H9 (cell line): ENCODE results near the gene TSPAN9. TPM values are rescaled to one million over a fixed set of nuclear protein-coding genes. Genes with fewer than 3 reads are reported as not detected.

Experiments
- DNase-seq: peaks from one replicate; pipeline ENCODE4 v3.0.0-alpha.2; 2017
- H2AFZ ChIP-seq: one replicate; pipeline ENCODE4 v1.6.1; 2013; ENCODE audit warnings: mild to moderate bottlenecking, low read length, control low read depth, moderate library complexity
- H2AK5ac ChIP-seq: 2 replicates; pipeline ENCODE4 v1.6.1; 2013; ENCODE audit warnings: low read length, control low read depth, mixed read lengths; ENCODE audit not compliant: insufficient read length
- H2BK120ac ChIP-seq: one replicate; pipeline ENCODE4 v1.6.1; 2013; ENCODE audit warnings: low read depth, mild to moderate bottlenecking, low read length, control low read depth, inconsistent platforms; ENCODE audit not compliant: poor library complexity, severe bottlenecking
- H2BK12ac ChIP-seq: 2 replicates; pipeline ENCODE4 v1.6.1; 2013; ENCODE audit warnings: low read length, control low read depth, mixed read lengths, low read depth; ENCODE audit not compliant: insufficient read length
- H2BK15ac ChIP-seq: 2 replicates; pipeline ENCODE4 v1.6.1; 2013; ENCODE audit warnings: low read depth, low read length, control low read depth
- H2BK20ac ChIP-seq: one replicate; pipeline ENCODE4 v1.6.1; 2013; ENCODE audit warnings: low read depth, mild to moderate bottlenecking, low read length, control low read depth, inconsistent platforms; ENCODE audit not compliant: poor library complexity, severe bottlenecking
- H2BK5ac ChIP-seq: 2 replicates; pipeline ENCODE4 v1.6.1; 2013; ENCODE audit warnings: low read length, control low read depth, mixed read lengths; ENCODE audit not compliant: insufficient read length
- H3K14ac ChIP-seq: 2 replicates; pipeline ENCODE4 v1.6.1; 2013; ENCODE audit warnings: low read length, control low read depth; ENCODE audit not compliant: insufficient read depth
- H3K18ac ChIP-seq: 2 replicates; pipeline ENCODE4 v1.6.1; 2013; ENCODE audit warnings: low read depth, mild to moderate bottlenecking, mixed read lengths, low read length, control low read depth; ENCODE audit not compliant: insufficient read length
- H3K23ac ChIP-seq: 2 replicates; pipeline ENCODE4 v1.6.1; 2013; ENCODE audit warnings: low read length, control low read depth, mixed read lengths, low read depth; ENCODE audit not compliant: insufficient read length
- H3K23me2 ChIP-seq: 2 replicates; pipeline ENCODE4 v1.6.1; 2013; ENCODE audit warnings: low read depth, mild to moderate bottlenecking, mixed read lengths, low read length, control low read depth; ENCODE audit not compliant: insufficient read length, poor library complexity, severe bottlenecking
- H3K27ac ChIP-seq: 2 replicates; pipeline ENCODE4 v1.5.1; 2013; ENCODE audit warnings: low read length, control low read depth, mixed read lengths, low read depth; ENCODE audit not compliant: insufficient read length
- H3K27me3 ChIP-seq: 2 replicates; pipeline ENCODE4 v1.6.1; 2013; ENCODE audit warnings: low read length, control low read depth, inconsistent platforms; ENCODE audit not compliant: insufficient read depth
- H3K4ac ChIP-seq: 2 replicates; pipeline ENCODE4 v1.6.1; 2013; ENCODE audit warnings: low read depth, mild to moderate bottlenecking, control low read depth, inconsistent platforms, low read length, moderate library complexity
- H3K4me1 ChIP-seq: 2 replicates; pipeline ENCODE4 v1.6.1; 2013; ENCODE audit warnings: low read length, control low read depth, inconsistent platforms; ENCODE audit not compliant: insufficient read depth
- H3K4me2 ChIP-seq: 2 replicates; pipeline ENCODE4 v1.6.1; 2013; ENCODE audit warnings: low read length, control low read depth, mixed read lengths; ENCODE audit not compliant: insufficient read length, insufficient read depth
- H3K56ac ChIP-seq: 2 replicates; pipeline ENCODE4 v1.6.1; 2013; ENCODE audit warnings: low read depth, mild to moderate bottlenecking, mixed read lengths, low read length, control low read depth; ENCODE audit not compliant: insufficient read length
- H3K79me1 ChIP-seq: 2 replicates; pipeline ENCODE4 v1.6.1; 2013; ENCODE audit warnings: low read depth, mild to moderate bottlenecking, moderate library complexity, low read length, control low read depth, inconsistent platforms; ENCODE audit not compliant: insufficient read depth, poor library complexity, severe bottlenecking
- H3K79me2 ChIP-seq: 2 replicates; pipeline ENCODE4 v1.6.1; 2013; ENCODE audit warnings: low read length, control low read depth, inconsistent platforms; ENCODE audit not compliant: insufficient read depth
- H3K9ac ChIP-seq: 2 replicates; pipeline ENCODE4 v1.6.1; 2013; ENCODE audit warnings: low read length, control low read depth, mixed read lengths; ENCODE audit not compliant: insufficient read length; ENCODE audit errors: extremely low read depth
- H3K9me3 ChIP-seq: one replicate; pipeline ENCODE4 v1.6.1; 2013; ENCODE audit warnings: low read depth, low read length, inconsistent platforms; ENCODE audit not compliant: control insufficient read depth
- H3T11ph ChIP-seq: one replicate; pipeline ENCODE4 v1.6.1; 2013; ENCODE audit warnings: mild to moderate bottlenecking, low read length, control low read depth, inconsistent platforms
- H4K20me1 ChIP-seq: one replicate; pipeline ENCODE4 v1.6.1; 2013; ENCODE audit not compliant: control insufficient read depth, insufficient read length, insufficient read depth
- H4K5ac ChIP-seq: 2 replicates; pipeline ENCODE4 v1.6.1; 2013; ENCODE audit warnings: low read depth, mild to moderate bottlenecking, mixed read lengths, low read length, control low read depth; ENCODE audit not compliant: insufficient read length
- H4K8ac ChIP-seq: replicated peaks from 2 replicates; pipeline ENCODE4 v1.6.1; 2013; ENCODE audit warnings: low read length, control low read depth, mixed read lengths, low read depth; ENCODE audit not compliant: insufficient read length
- H4K91ac ChIP-seq: 2 replicates; pipeline ENCODE4 v1.6.1; 2013; ENCODE audit warnings: low read depth, mild to moderate bottlenecking, moderate library complexity, mixed read lengths, low read length, control low read depth; ENCODE audit not compliant: insufficient read length
- H3K27ac Mint-ChIP-seq, 3 experiments: 2 replicates in 2 of 3; 3 replicates in 1 of 3; pipeline ENCODE4 v1.8.0; 2020 to 2021; ENCODE audit warnings: mixed read lengths in 3 of 3, mild to moderate bottlenecking in 1 of 3, moderate library complexity in 1 of 3
- H3K27me3 Mint-ChIP-seq: 2 replicates; pipeline ENCODE4 v1.8.0; 2021; ENCODE audit warnings: low read depth, mild to moderate bottlenecking, moderate library complexity, mixed read lengths
- H3K36me3 Mint-ChIP-seq, 3 experiments: 2 replicates in 2 of 3; 3 replicates in 1 of 3; pipeline ENCODE4 v1.8.0; 2020 to 2021; ENCODE audit warnings: low read depth in 3 of 3, mixed read lengths in 3 of 3; ENCODE audit not compliant: insufficient read depth in 1 of 3
- H3K4me1 Mint-ChIP-seq, 2 experiments: 2 replicates each; pipeline ENCODE4 v1.8.0; 2020; ENCODE audit warnings: mixed read lengths in 2 of 2
- H3K4me3 Mint-ChIP-seq, 2 experiments: 2 replicates in 1 of 2; 3 replicates in 1 of 2; pipeline ENCODE4 v1.8.0; 2020 to 2021; ENCODE audit warnings: mild to moderate bottlenecking in 2 of 2, mixed read lengths in 2 of 2, moderate library complexity in 1 of 2
- H3K9me3 Mint-ChIP-seq, 2 experiments: 2 replicates in 1 of 2; 3 replicates in 1 of 2; pipeline ENCODE4 v1.8.0; 2020; ENCODE audit warnings: mild to moderate bottlenecking in 2 of 2, mixed read lengths in 2 of 2, moderate library complexity in 1 of 2
- CTCF ChIP-seq: fragments of 200-600 bp; sonication (generic); conservative IDR thresholded peaks from 3 replicates; pipeline ENCODE4 v1.8.0; 2021; ENCODE audit warnings: antibody characterized with exemption, mild to moderate bottlenecking
- WGBS: extraction: QIAGEN DNeasy Blood & Tissue Kit; methylation state at CpG from one replicate; pipeline ENCODE4 v1.1.7; 2013; ENCODE audit warnings: missing lambda C conversion rate, low lambda C conversion rate, mixed read lengths; ENCODE audit not compliant: insufficient read length; ENCODE audit errors: extremely low coverage; 5-methylcytosine and 5-hydroxymethylcytosine counted together
- total RNA-seq: library from RNA; stranded (reverse); gene quantifications from 2 replicates; pipeline ENCODE4 v1.2.1, GENCODE V29; 2021

Gene TSPAN9
- total RNA-seq, 1 experiment from 2014 or later = 19.0 TPM

GRCh38 chr12:3071107-3071506 lies 6.1 kb upstream of the TSPAN9 start:
- Histone ChIP-seq H3K56ac (no peak overlapping the region), H3K9ac (no peak overlapping the region), H3K9me3 (no peaks in the 10 kb centered on the region), H3K4ac (no peak overlapping the region), H4K8ac (no peak overlapping the region), H3K23ac (no peak overlapping the region), H2BK20ac (no peak overlapping the region), H3K14ac (no peak overlapping the region), H2AK5ac (no peak overlapping the region), H4K20me1 (no peaks in the 10 kb centered on the region), H3K27me3 (no peaks in the 10 kb centered on the region; the same call in 1 of the 2 replicates), H3T11ph (no peak overlapping the region), H2AFZ (no peak overlapping the region), H3K79me1 (no peaks in the 10 kb centered on the region), H2BK15ac (no peak overlapping the region), H4K91ac (no peak overlapping the region), H2BK12ac (no peak overlapping the region), H3K79me2 (no peaks in the 10 kb centered on the region), H4K5ac (no peak overlapping the region), H3K4me2 (no peak overlapping the region), H3K4me1 (no peaks in the 10 kb centered on the region), H3K27ac (no peak overlapping the region), H3K23me2 (no peaks in the 10 kb centered on the region), H2BK120ac (no peak overlapping the region), H3K18ac (no peak overlapping the region), H2BK5ac (no peak overlapping the region)
- no peaks in the 10 kb centered on the region for H3K9me3 Mint-ChIP-seq
- no CpG with 5 or more reads among the region's 8 CpGs for WGBS
- no peak overlapping the region for H3K4me3 Mint-ChIP-seq
- H3K4me1 Mint-ChIP-seq = peaks cover 2% of the 10 kb centered on the region in 2 experiments; a peak in 3 of 4 replicates
- H3K27me3 Mint-ChIP-seq = peaks cover 14% of the 10 kb centered on the region
- peak; percentile 28 for DNase-seq
- H3K36me3 Mint-ChIP-seq = no peaks in the 10 kb centered on the region
- no peak for TF ChIP-seq CTCF
- H3K27ac Mint-ChIP-seq = no peak overlapping the region; a peak in 1 of 7 replicates
